ENCODE data around the gene HNRNPL.

DNA sequence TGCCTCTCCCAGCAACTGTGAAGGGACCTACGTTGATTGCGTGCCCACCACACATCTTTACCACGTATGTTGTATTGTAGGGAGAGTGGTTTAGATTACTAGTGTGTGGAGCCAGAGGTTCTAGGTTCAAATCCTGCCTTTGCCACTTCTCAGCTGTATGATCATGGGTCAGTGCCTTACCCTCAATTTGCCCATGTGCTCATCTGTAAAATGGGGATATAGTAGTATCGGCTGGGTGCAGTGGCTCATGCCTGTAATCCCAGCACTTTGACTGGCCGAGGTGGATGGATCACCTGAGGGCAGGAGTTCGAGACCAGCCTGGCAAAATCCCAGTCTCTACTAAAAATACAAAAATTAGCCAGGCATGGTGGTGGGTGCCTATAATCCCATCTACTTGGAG, 36.5 kb downstream of the HNRNPL start:
- TF ChIP-seq, protein P1, sequence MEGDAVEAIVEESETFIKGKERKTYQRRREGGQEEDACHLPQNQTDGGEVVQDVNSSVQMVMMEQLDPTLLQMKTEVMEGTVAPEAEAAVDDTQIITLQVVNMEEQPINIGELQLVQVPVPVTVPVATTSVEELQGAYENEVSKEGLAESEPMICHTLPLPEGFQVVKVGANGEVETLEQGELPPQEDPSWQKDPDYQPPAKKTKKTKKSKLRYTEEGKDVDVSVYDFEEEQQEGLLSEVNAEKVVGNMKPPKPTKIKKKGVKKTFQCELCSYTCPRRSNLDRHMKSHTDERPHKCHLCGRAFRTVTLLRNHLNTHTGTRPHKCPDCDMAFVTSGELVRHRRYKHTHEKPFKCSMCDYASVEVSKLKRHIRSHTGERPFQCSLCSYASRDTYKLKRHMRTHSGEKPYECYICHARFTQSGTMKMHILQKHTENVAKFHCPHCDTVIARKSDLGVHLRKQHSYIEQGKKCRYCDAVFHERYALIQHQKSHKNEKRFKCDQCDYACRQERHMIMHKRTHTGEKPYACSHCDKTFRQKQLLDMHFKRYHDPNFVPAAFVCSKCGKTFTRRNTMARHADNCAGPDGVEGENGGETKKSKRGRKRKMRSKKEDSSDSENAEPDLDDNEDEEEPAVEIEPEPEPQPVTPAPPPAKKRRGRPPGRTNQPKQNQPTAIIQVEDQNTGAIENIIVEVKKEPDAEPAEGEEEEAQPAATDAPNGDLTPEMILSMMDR (IDR thresholded peaks at IDR 0.05), result no peak
- no peak for TF ChIP-seq POLR2AphosphoS5 (IDR thresholded peaks at IDR 0.05; ENCODE audit: insufficient read depth in 1 of 2, low read depth in 1 of 2)
- TF ChIP-seq POLR2A (IDR thresholded peaks at IDR 0.05), result no peak
